Amniotic epithelial cell (primary cell): Measurements from ENCODE around the gene SYT3.
"Not testable (repeated sequence)": the region's sequence is repeated elsewhere in the genome, so short reads cannot be mapped to it uniquely, and the experiment has no call there.

Experiments used
- DNase-seq: peaks from one replicate; pipeline ENCODE4 v3.0.0-alpha.2; 2010; ENCODE audit warnings: low read depth

Gene SYT3

DNA sequence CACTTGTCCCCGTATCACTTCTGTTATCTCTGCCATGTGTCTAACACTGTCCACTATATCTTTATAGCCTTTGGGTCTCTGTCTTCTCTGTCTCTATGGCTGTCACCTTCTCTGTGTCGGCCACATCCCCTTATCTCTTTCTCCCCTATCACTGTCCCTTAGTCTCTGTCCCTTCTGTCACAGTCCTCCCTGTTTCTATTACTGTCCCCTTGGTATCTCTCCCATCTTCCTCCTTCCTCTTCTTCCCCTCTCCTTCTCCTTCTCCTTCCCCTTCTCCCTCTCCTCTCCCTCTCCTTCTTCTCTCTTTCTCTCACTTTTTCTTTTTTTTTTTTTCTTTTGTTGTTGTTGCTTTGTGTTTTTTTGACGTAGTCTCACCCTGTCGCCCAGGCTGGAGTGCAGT is 36.7 kb downstream of the SYT3 start:
- no peak for DNase-seq

DNA sequence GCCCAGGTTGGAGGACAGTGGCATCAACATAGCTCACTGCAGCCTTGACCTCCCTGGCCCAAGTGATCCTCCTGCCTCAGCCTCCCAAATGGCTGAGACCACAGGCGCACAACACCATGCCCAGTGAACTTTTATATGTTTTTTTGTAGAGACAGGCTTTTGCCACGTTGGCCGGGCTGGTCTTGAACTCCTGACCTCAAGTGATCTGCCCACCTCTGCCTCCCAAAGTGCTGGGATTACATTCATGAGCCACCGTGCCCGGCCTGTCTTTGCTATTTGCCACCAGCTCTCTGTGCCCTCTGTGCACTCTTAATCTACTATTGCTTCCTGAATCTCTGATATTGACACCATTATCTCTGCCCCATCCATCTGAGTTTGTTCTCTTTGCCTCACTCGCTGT is 37.2 kb downstream of the SYT3 start:
- no peak for DNase-seq

DNA sequence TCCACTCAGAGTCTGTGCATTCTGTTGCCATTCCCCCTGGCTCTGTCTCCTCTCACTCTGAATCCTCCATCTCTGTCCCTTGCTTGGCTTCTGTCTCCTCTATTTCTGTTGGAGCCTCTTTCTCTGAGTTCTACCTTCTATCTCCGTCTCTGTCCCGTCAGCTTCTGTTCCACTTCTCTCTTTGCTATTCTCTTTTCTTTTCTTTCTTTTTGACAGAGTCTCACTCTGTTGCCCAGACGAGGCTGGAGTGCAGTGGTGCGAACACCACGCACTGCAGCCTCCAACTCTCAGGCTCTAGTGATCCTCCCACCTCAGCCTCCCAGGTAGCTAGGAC is 37.6 kb downstream of the SYT3 start:
- DNase-seq = no peak

DNA sequence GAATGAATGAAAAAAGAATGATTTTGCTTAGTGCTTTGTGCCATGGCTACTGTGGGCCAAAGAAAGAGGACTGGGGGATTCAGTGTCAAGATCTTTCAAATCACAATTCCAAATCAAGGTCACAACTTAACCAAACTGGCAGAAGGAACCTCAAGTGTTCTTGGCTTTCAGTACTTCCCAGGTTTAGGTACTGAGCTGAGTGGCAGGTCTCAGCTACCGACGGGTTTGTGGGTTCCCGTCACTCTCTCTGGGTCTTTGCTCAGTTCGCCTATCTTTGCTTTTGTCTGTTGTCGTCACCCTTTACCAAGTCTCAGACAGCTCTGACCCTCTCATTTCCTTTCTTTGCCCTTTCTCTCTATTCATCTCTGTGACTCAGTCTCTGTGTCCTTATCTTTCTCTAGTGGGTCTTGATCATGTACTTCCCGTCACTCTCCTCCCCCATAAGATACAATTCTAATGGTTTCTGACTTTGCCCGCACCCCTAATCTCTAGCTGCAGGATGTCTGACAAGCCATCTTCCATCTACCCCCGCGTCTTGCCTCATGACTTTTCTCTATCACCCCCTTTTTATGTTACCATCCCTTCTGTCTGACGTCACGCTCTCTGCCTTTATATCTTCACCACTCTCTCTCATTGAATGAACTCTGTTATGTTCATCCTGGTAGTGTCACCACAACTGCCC is 38.1 kb downstream of the SYT3 start:
- DNase-seq = no peak

DNA sequence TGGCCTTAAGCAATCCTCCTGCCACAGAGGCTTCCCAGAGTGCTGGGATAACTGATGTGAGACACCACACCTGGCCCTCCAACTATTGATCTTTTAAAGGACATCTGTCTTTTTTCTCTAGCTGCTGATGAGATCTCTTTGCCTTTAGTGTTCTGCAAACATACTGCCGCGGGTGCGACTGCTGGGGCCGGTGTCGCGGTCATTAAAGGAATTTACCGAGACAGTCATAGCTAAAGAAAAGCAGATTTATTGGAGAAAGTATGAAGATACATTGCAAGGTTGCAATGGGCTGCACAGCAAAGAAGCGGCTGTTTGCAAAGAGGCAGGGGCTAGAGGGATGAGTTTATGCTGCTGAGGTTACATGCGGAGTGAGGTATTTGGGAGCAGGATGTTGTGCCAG is 40.3 kb downstream of the SYT3 start:
- no peak for DNase-seq

DNA sequence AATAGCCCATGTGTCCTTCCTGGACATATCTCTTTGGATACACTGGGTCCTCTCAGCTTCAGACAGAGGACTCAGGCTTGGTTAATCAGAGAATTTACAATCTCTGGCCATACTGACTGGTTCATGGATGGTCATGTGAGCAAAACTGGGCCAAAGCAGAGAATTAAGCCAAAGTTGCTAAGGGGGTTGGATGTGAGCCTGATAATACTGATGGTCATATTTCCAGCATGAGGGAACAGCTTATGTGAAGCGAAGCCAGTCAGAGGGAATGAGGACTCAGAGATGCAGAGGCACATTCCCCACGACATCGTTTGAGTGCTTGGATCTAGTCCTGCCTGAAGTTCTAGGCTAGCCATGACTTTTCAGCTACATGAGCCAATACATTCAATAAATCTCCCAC is 49.5 kb downstream of the SYT3 start:
- no peak for DNase-seq

DNA sequence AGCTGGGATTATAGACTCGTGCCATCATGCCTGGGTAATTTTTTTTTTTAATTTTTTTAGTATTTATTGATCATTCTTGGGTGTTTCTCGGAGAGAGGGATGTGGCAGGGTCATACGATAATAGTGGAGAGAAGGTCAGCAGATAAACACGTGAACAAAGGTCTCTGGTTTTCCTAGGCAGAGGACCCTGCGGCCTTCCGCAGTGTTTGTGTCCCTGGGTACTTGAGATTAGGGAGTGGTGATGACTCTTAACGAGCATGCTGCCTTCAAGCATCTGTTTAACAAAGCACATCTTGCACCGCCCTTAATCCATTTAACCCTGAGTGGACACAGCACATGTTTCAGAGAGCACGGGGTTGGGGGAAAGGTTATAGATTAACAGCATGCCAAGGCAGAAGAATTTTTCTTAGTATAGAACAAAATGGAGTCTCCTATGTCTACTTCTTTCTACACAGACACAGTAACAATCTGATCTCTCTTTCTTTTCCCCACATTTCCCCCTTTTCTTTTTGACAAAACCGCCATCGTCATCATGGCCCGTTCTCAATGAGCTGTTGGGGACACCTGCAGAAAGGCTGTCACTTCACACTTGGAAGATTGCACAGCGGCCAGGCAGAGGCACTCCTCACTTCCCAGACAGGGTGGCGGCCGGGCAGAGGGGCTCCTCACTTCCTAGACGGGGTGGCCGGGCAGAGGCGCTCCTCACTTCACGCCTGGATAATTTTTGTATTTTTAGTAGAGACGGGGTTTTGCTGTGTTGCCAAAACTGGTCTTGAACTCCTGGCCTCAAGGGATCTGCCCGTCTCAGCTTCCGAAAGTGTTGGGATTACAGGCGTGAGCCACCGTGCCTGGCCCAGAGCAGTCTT is 57.7 kb downstream of the SYT3 start:
- not testable (repeated sequence) for DNase-seq

DNA sequence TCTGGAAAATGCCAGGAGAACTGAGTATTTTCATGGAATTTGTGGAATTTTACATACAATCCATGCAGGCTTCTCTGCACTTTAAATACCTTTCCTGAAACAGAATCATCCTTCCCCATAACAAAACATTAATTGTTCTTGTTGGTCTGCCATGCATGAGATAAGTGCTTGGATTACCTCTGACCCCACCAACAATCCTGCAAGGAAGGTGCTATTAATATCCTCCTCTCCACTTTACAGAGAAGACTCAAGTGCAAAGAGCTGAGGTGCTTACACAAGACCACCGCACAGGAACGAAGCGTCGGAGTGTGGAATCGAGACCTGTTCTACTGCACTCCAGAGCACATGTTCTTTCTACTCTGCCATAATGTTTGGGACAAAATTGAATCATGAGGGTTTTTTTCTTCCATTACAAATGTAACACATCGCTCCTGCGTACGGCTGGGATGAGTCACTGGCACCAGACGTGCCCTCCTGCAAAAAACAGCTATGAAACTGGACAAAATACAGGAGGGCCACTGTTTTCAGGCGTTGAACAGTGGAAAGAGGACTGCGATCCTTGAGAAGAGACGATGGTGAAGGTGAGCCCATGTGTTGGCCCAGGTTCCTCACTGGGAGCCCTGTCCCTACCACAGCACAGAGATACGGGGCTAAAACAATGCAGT is 58.6 kb downstream of the SYT3 start:
- no peak for DNase-seq

DNA sequence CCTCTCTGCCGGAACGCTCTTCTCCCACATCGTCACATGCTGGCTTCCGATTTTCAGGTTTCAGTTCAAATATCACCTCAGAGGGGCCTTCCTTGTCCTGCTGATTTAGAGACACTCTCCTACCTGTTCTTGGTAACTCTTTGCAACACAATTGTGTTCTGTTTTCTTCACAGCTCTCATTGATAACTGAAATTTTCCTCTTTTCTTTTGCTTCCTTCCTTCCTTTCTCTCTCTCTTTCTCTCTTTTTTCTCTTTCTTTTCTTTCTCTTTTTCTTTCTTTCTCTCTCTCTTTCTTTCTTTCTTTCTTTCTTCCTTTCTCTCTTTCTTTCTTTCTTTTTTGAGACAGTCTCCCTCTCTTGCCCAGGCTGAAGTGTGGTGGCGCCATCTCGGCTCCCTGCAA is 59.4 kb downstream of the SYT3 start:
- no peak for DNase-seq

DNA sequence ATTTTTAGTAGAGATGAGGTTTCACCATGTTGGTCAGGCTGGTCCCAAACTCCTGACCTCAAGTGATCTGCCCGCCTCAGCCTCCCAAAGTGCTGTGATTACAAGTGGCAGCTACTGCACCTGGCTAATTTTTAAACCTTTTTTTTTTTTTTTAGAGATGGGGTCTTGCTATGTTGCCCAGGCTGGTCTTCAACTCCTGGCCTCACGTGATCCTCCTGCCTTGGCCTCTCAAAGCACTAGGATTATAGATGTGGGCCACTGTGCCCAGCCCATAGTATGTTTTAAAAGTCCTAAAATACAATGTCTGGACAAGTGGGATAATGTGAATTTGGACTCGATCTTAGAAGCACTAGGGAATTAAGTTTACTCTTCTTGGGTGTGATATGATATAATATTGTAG is 62.9 kb downstream of the SYT3 start:
- not testable (repeated sequence) for DNase-seq

DNA sequence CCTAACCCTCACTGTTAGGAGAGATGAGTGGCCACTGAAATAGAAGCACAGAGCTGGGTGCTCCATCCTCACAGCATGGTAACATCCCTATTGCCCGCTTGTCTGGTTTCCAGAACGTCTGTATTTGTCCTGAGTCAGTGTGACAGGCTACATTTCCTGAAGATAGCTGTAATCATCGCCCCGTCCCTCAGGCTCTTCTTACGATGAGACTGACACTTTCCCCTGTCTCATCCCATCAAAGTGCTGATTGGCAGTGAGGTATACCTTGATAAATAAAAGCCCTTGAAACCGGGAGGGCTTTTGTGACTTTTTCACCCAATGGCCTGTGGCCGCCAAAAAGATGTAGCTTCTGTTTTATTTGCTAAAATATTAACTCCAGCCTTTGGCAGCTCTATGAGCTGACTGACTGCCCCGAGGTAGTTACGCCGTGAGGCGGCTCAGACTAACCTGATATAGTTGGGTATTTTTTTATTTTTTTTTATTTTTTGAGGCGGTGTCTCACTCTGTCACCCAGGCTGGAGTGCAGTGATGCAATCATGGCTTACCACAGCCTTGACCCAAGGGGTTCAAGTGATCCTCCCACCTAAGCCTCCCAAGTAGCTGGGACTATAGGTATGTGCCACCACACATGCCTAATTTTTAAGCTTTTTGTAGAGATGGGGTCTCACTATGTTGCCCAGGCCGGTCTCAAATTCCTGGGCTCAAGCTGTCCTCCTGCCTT is 65.8 kb downstream of the SYT3 start:
- DNase-seq = no peak
